Stimulated activated CD8-positive, alpha-beta memory T cell treated with anti-CD3 and anti-CD28 coated beads, Interleukin-15, amount 100 ng/mL, for 24 hours (primary cell): ENCODE results near the gene RNASE13.

Experiments used
- DNase-seq: peaks from one replicate; pipeline ENCODE4 v3.0.0-alpha.2; 2020; ENCODE audit warnings: low read depth

Gene RNASE13

GRCh38 chr14:21034707-21035106 lies at the start of gene RNASE13:
Gene RNASE13 (minus strand): TSS chr14:21034807. CDS start chr14:21034288, 519 bp downstream.
- no peak for DNase-seq

GRCh38 chr14:21084396-21084795 lies 49.8 kb upstream of the RNASE13 start:
- no peak for DNase-seq

DNA sequence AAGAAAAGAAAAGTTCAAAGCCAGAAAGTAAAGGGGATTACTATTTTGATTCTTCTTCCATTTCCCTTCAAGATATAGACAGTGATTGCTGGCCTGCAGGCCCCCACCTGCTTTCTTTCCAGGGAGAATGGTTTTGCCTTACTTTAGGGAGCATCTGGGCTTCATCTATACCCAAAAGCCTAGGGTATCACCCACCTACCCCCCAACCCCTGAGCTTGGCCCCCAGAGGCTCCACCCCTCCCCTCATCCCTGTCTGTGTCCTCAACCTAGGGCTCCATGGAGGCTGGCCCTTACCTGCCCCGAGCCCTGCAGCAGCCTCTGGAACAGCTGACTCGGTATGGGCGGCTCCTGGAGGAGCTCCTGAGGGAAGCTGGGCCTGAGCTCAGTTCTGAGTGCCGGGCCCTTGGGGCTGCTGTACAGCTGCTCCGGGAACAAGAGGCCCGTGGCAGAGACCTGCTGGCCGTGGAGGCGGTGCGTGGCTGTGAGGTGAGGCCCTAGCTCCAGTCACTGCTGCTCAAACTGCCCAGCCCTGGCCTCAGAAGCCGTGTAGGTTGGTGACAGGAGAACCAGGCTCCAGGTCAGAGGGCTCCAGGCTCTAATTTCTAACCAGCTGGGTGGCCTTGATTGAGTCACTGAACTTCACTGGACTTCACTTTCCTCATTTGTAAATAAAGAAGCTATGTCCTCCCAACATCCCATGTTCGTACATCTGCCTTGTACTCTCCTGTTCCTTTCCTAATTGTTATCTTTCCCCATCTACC lies 49.1 kb upstream of the RNASE13 start:
- DNase-seq, result no peak

- no peak for DNase-seq
Observed at GRCh38 chr14:21081521-21082142, 47.0 kb upstream of the RNASE13 start.

DNA sequence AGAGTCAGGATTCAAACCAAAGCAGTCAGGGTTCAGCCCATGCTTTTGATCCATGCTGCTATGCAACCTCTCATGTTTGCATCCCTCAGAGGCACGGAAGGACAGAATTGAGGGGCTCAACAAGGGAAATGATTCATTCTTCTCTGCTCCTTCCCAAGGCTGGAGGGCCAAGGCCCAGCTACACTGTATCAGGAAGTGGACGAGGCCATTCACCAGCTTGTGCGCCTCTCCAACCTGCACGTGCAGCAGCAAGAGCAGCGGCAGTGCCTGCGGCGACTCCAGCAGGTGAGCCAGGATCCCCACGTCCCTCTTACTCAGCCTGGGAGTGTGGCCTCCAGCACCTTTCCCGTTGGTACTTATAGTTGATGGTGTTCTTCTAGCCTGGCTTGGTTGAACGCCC lies 44.1 kb upstream of the RNASE13 start:
- DNase-seq, result no peak

- no peak for DNase-seq
Observed at GRCh38 chr14:21078287-21078686, 43.7 kb upstream of the RNASE13 start.

- DNase-seq, result no peak
Observed at GRCh38 chr14:21077672-21078071, 43.1 kb upstream of the RNASE13 start.

GRCh38 chr14:21075719-21076437 lies 41.3 kb upstream of the RNASE13 start:
- DNase-seq, result no peak

GRCh38 chr14:21074398-21075272 lies 40.0 kb upstream of the RNASE13 start:
- DNase-seq, result no peak

DNA sequence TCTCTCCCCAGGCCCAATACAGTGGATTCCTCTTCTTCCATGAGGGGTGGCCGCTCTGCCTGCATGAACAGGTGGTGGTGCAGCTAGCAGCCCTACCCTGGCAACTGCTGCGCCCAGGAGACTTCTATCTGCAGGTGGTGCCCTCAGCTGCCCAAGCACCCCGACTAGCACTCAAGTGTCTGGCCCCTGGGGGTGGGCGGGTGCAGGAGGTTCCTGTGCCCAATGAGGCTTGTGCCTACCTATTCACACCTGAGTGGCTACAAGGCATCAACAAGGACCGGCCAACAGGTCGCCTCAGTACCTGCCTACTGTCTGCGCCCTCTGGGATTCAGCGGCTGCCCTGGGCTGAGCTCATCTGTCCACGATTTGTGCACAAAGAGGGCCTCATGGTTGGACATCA lies 39.3 kb upstream of the RNASE13 start:
- DNase-seq, result no peak

DNA sequence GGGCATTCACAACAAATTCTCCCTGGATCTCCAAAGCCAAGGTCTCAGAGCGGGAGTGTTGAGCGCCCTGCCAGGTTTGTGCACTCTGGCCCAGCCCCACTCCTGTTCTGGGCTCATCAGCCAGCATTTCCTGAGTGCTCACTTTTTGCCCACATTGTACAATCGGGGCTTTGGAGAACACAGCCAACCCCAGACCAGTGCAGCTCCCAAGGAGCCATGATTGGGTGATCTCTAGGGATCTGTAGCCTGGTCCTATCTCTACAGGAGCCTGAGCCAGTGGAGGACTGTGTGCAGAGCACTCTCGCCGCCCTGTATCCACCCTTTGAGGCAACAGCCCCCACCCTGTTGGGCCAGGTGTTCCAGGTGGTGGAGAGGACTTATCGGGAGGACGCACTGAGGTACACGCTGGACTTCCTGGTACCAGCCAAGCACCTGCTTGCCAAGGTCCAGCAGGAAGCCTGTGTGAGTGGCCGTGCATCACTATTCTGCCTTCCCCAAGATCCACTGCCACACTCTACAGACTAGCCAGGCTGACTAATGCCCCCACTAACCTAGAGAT lies 38.3 kb upstream of the RNASE13 start:
- DNase-seq, result no peak

- DNase-seq, result no peak
Observed at GRCh38 chr14:21072031-21072473, 37.4 kb upstream of the RNASE13 start.

DNA sequence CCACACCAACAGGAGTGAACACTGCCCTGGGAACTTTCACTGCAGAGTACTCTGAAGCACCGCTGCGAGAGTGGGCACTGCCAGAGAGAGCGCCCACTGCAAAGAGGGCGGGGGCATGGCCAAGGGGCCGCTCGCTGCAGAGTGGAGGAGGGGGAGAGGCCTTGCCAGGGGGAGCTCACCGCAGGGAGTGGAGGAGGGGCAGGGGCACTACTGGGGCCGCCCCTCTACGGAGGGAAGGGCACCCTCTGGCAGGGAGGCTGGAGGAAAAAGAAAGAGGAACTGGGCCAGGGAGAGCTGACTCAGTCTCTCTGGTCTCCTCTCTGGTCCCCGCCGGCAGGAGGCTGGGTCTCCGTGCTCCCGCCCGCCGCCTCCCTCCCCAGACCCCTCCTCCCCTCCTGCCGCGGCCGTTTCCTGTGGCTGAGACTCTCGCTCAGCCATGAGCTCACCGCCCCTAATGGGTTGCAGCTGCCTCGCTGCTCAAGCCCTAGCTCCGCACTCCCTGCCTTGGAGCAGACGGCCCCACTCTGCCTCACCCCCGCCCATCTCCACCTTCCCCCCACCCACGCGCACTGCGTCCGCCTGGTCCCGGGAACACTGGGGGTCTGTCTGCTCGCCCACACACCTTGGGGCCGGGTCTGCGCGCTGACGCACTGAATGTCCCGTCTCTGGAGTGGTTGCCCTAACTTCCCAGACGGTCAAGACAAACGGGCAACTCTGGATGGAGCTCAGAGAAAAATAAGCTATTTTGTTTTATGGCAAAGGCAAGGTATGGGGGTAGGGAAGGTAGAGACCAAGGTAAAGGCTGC lies 36.8 kb upstream of the RNASE13 start:
- no peak for DNase-seq

- DNase-seq, result no peak
Observed at GRCh38 chr14:21070610-21071224, 36.1 kb upstream of the RNASE13 start.

GRCh38 chr14:21070083-21070609 lies 35.5 kb upstream of the RNASE13 start, which contains the start of gene ARHGEF40:
Gene ARHGEF40 (plus strand): TSS chr14:21070304. CDS start chr14:21070397, 93 bp downstream.
- DNase-seq, result no peak

DNA sequence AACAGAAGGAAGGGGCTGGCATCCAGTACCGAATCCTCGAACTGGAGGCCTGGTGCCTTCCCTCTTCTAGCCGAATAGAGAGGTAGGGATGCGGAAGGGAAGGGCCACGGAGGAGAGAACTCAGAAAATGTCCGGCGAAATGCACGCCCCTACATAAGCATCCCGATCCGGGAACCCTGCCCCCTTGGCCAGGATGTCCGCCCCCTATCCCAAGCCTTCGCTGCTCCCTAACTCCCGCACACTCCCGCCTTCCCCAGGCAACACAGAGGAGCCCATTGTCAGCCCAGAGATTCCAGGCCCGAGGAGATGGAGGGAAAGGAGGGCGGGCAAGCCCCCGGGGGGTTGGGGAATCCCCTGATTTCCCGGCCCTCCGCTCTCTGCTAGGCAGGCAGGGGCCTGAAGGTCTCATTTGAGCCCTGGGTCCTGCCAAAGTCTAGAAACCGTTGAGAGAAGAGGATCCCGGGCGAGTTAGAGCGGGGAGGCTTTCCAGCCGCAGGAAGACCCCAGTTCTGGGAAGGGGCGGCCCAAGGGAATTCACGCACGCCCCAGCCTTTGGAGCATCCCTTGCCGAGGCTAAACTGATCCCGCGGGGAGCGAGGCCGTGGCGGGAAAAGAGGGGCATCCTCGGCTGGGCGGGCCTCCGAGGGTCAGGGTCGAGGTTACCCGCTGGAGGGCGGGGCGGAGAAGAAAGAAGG lies 34.9 kb upstream of the RNASE13 start:
- no peak for DNase-seq

- no peak for DNase-seq
Observed at GRCh38 chr14:21068521-21069387, 34.1 kb upstream of the RNASE13 start.

GRCh38 chr14:21066882-21067502 lies 32.4 kb upstream of the RNASE13 start:
- no peak for DNase-seq
